IPS-20b (cell line): ENCODE results near the gene MAGEB3.

ENCODE experiments used
- H3K27ac ChIP-seq: one replicate; pipeline ENCODE4 v1.5.1; 2013; ENCODE audit warnings: low read length
- H3K27me3 ChIP-seq: 2 replicates; pipeline ENCODE4 v1.6.1; 2013; ENCODE audit warnings: mild to moderate bottlenecking, low read length, inconsistent platforms; ENCODE audit not compliant: insufficient read depth
- H3K36me3 ChIP-seq: 2 replicates; pipeline ENCODE4 v1.6.1; 2013; ENCODE audit warnings: low read depth, mild to moderate bottlenecking, inconsistent platforms, low read length, moderate library complexity; ENCODE audit not compliant: insufficient read depth
- H3K4me1 ChIP-seq: 2 replicates; pipeline ENCODE4 v1.6.1; 2013; ENCODE audit warnings: mild to moderate bottlenecking, control low read depth, inconsistent platforms, low read length, moderate library complexity; ENCODE audit not compliant: insufficient read depth
- H3K4me3 ChIP-seq: 2 replicates; pipeline ENCODE4 v1.5.1; 2013; ENCODE audit warnings: mild to moderate bottlenecking, low read length, inconsistent platforms
- H3K9ac ChIP-seq: 2 replicates; pipeline ENCODE4 v1.6.1; 2013; ENCODE audit warnings: low read depth, mild to moderate bottlenecking, inconsistent platforms, low read length, moderate library complexity
- H3K9me3 ChIP-seq: 2 replicates; pipeline ENCODE4 v1.6.1; 2013; ENCODE audit warnings: mild to moderate bottlenecking, low read depth, low read length, inconsistent platforms; ENCODE audit not compliant: insufficient read depth

The MAGEB3 gene

GRCh38 chrX:30228526-30228925 lies 1.9 kb upstream of the MAGEB3 start:
- no peaks in the 10 kb centered on the region for H3K4me1 ChIP-seq
- no peak overlapping the region for H3K9ac ChIP-seq
- no peaks in the 10 kb centered on the region for H3K27me3 ChIP-seq
- no peaks in the 10 kb centered on the region for H3K36me3 ChIP-seq
- no peak overlapping the region; the same call in 1 of the 2 replicates for H3K4me3 ChIP-seq
- no peaks in the 10 kb centered on the region for H3K9me3 ChIP-seq
- H3K27ac ChIP-seq: no peak overlapping the region

DNA sequence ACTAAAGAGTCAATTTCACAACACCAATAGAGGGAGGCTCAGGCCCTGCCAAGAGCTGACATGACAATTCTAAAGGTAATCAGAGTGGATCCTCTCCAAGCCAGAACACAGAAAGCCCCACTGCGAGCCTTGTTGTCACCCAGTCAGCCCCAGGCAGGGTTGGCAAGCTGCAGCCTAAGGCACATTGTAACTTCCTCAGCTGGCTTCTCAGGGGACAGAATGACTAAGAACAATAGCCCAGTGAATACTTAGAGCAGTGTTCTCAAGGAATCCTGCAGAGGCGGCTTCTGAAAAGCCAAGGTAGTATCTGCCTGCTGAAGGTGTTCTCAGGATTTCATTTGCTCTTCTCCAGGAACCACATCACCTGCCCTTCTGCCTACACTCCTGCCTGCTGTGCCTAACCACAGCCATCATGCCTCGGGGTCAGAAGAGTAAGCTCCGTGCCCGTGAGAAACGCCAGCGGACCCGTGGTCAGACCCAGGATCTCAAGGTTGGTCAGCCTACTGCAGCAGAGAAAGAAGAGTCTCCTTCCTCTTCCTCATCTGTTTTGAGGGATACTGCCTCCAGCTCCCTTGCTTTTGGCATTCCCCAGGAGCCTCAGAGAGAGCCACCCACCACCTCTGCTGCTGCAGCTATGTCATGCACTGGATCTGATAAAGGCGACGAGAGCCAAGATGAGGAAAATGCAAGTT lies 11.4 kb downstream of the MAGEB3 start, which contains the start of gene MAGEB4:
TSS of gene MAGEB4 (plus strand) at position 277 of the 692 bp plus-strand sequence. CDS start at position 413, 136 bp downstream.
- H3K27ac ChIP-seq: no peak within 1 kb of the TSS
- no peak within 1 kb of the TSS for H3K4me3 ChIP-seq
- no peaks in the 10 kb centered on the region for H3K27me3 ChIP-seq
- H3K4me1 ChIP-seq: no peaks in the 10 kb centered on the region
- no peak within 1 kb of the TSS for H3K9ac ChIP-seq
- no peaks in the 10 kb centered on the region for H3K36me3 ChIP-seq
- H3K9me3 ChIP-seq: no peaks in the 10 kb centered on the region

GRCh38 chrX:30246769-30247489 lies 16.5 kb downstream of the MAGEB3 start, which contains the start of gene MAGEB1:
MAGEB1 (plus strand) TSS chrX:30247146; CDS start chrX:30250494, 3,348 bp downstream.
- Histone ChIP-seq H3K9me3 (no peaks in the 10 kb centered on the region), H3K36me3 (no peaks in the 10 kb centered on the region), H3K4me3 (no peak within 1 kb of the TSS), H3K4me1 (no peaks in the 10 kb centered on the region), H3K27me3 (no peaks in the 10 kb centered on the region), H3K27ac (no peak within 1 kb of the TSS), H3K9ac (no peak within 1 kb of the TSS)

GRCh38 chrX:30248854-30249253 lies 18.4 kb downstream of the MAGEB3 start:
- no peaks in the 10 kb centered on the region for H3K36me3 ChIP-seq
- no peaks in the 10 kb centered on the region for H3K9me3 ChIP-seq
- H3K4me3 ChIP-seq: no peak overlapping the region
- no peaks in the 10 kb centered on the region for H3K4me1 ChIP-seq
- H3K9ac ChIP-seq: no peak overlapping the region
- H3K27me3 ChIP-seq: no peaks in the 10 kb centered on the region
- no peak overlapping the region for H3K27ac ChIP-seq

GRCh38 chrX:30253257-30253656 lies 22.8 kb downstream of the MAGEB3 start:
- Histone ChIP-seq H3K9me3 (peaks cover 9% of the 10 kb centered on the region), H3K9ac (no peak overlapping the region), H3K27me3 (no peaks in the 10 kb centered on the region), H3K27ac (no peak overlapping the region), H3K4me3 (no peak overlapping the region), H3K4me1 (no peaks in the 10 kb centered on the region), H3K36me3 (no peaks in the 10 kb centered on the region)

DNA sequence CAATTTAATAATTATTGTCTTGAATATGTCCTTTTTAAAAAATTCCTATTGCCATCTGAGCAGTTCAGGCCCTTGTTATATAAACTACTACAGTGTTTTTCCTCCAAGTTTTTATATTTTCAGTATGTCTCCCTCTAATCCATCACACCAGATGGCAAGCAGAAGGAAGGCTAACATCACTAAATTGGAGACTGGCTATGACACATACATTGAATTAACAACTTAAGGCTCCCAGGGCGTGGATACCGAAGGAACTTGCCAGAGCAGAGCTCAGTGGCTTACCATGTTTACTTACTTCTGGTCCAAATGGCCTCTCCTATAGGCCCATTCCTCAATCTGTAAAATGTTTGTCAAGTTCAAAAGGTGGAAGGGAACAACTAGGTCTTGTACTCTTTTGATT lies 29.5 kb downstream of the MAGEB3 start:
- H3K27ac ChIP-seq: no peak overlapping the region
- no peaks in the 10 kb centered on the region for H3K4me1 ChIP-seq
- H3K36me3 ChIP-seq: no peaks in the 10 kb centered on the region

GRCh38 chrX:30261012-30261411 lies 30.6 kb downstream of the MAGEB3 start:
- Histone ChIP-seq H3K4me3 (no peak overlapping the region), H3K9ac (no peak overlapping the region), H3K4me1 (no peaks in the 10 kb centered on the region), H3K27me3 (no peaks in the 10 kb centered on the region), H3K9me3 (no peaks in the 10 kb centered on the region), H3K36me3 (no peaks in the 10 kb centered on the region), H3K27ac (no peak overlapping the region)

More for the DNA sequence above, 29.5 kb downstream of the MAGEB3 start:
- H3K9me3 ChIP-seq: peaks cover 4% of the 10 kb centered on the region
- no peaks in the 10 kb centered on the region for H3K27me3 ChIP-seq
- H3K9ac ChIP-seq: no peak overlapping the region
- no peak overlapping the region for H3K4me3 ChIP-seq

DNA sequence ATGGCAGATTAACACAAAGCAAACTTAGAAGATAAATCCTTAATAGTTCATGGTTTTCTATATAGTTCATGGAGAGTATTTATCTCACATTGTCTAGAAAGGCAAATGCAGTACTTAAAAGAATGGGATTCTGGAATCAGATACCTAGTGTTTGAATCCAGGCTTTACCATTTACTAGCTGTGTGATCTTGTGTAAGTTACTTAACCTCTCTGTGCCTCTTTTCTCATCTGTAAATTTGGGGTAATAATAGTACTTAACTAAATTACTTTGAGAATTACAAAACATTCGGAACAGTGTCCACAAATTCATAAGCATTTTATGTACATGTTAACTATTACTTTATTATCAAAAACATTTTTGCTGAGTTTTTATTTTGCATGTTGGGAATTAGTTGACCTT lies 32.3 kb downstream of the MAGEB3 start:
- no peaks in the 10 kb centered on the region for H3K4me1 ChIP-seq
- H3K9me3 ChIP-seq: no peaks in the 10 kb centered on the region
- no peak overlapping the region for H3K4me3 ChIP-seq
- no peak overlapping the region for H3K27ac ChIP-seq
- no peak overlapping the region for H3K9ac ChIP-seq
- H3K27me3 ChIP-seq: no peaks in the 10 kb centered on the region
- H3K36me3 ChIP-seq: no peaks in the 10 kb centered on the region

DNA sequence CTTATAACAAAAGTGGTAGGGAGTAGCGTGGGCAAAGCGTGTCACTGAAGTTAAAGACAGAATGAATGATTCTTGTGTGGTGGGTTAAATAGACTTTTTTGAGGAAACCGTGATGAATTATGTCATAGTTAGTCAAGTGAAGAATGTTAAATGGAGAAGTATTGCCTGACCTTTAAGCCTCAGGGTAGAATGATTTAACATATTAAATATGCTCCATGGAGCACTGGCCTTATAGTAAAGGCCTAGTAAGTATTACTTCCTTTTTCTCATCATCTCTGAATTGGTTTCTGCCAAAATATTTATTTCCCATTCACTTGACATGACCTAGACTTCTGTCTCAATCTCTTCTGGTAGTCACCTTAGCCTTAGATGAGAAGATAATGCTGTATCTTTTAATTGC lies 40.2 kb downstream of the MAGEB3 start:
- no peaks in the 10 kb centered on the region for H3K4me1 ChIP-seq

GRCh38 chrX:30275498-30275897 lies 45.0 kb downstream of the MAGEB3 start:
- H3K9ac ChIP-seq: no peak overlapping the region
- no peaks in the 10 kb centered on the region for H3K27me3 ChIP-seq
- H3K36me3 ChIP-seq: no peaks in the 10 kb centered on the region
- no peaks in the 10 kb centered on the region for H3K4me1 ChIP-seq
- no peak overlapping the region for H3K27ac ChIP-seq
- no peak overlapping the region for H3K4me3 ChIP-seq
- H3K9me3 ChIP-seq: no peaks in the 10 kb centered on the region

More for the DNA sequence above, 40.2 kb downstream of the MAGEB3 start:
- H3K27me3 ChIP-seq: no peaks in the 10 kb centered on the region
- H3K9me3 ChIP-seq: no peaks in the 10 kb centered on the region
- no peak overlapping the region for H3K4me3 ChIP-seq
- H3K36me3 ChIP-seq: no peaks in the 10 kb centered on the region
- no peak overlapping the region for H3K9ac ChIP-seq
- H3K27ac ChIP-seq: no peak overlapping the region

DNA sequence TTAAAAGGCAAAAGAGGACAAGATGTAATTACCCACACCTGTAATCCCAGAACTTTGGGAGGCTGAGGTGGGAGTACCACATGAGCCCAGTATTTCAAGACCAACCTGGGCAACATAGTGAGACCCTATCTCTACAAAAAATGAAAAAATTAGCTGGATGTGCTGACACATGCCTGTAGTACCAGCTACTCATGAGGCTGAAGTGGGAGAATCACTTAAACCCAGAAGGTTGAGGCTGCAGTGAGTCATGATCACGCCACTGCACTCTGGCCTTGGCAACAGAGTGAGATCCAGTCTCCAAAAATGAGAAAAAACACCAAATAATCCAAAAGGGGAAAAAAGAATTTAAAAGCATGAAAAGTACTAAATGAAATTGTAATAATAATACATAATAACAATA lies 47.9 kb downstream of the MAGEB3 start:
- Histone ChIP-seq H3K27ac (no peak overlapping the region), H3K27me3 (no peaks in the 10 kb centered on the region), H3K9ac (no peak overlapping the region), H3K36me3 (no peaks in the 10 kb centered on the region), H3K9me3 (no peaks in the 10 kb centered on the region), H3K4me1 (no peaks in the 10 kb centered on the region), H3K4me3 (no peak overlapping the region)

DNA sequence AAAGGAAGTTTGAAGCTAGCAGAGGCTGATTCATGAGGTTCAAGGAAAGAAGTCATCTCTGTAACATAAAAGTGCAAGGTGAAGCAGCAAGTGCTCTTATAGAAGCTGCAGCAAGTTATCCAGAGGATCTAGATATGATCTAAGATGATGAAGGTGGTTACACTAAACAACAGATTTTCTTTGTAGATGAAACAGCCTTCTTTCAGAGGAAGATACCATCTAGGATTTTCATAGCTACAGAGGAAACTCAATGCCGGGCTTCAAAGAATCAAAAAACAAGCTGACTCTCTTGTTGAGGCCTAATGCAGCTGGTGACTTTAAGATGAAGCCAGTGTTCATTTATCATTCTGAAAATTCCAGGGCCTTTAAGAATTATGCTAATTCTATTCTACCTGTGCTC lies 50.0 kb downstream of the MAGEB3 start:
- H3K27ac ChIP-seq: no peak overlapping the region
- H3K4me3 ChIP-seq: no peak overlapping the region
- H3K4me1 ChIP-seq: no peaks in the 10 kb centered on the region
- no peaks in the 10 kb centered on the region for H3K9me3 ChIP-seq
- no peaks in the 10 kb centered on the region for H3K36me3 ChIP-seq
- no peak overlapping the region for H3K9ac ChIP-seq
- no peaks in the 10 kb centered on the region for H3K27me3 ChIP-seq
